Dermis lymphatic vessel endothelial cell (primary cell): ENCODE measurements around the gene CDSN. TPM values are rescaled to one million over a fixed set of nuclear protein-coding genes. Genes with fewer than 3 reads are reported as not detected.

ENCODE experiments used
- total RNA-seq: library from RNA; depleted of rRNA; stranded (reverse); fragments of >200 nt; gene quantifications from 2 replicates; pipeline ENCODE4 v1.2.1, GENCODE V29; 2014

The CDSN gene, protein sequence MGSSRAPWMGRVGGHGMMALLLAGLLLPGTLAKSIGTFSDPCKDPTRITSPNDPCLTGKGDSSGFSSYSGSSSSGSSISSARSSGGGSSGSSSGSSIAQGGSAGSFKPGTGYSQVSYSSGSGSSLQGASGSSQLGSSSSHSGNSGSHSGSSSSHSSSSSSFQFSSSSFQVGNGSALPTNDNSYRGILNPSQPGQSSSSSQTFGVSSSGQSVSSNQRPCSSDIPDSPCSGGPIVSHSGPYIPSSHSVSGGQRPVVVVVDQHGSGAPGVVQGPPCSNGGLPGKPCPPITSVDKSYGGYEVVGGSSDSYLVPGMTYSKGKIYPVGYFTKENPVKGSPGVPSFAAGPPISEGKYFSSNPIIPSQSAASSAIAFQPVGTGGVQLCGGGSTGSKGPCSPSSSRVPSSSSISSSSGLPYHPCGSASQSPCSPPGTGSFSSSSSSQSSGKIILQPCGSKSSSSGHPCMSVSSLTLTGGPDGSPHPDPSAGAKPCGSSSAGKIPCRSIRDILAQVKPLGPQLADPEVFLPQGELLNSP
- total RNA-seq: under 0.01 TPM in 1 of 2 replicates, not detected in the other

DNA sequence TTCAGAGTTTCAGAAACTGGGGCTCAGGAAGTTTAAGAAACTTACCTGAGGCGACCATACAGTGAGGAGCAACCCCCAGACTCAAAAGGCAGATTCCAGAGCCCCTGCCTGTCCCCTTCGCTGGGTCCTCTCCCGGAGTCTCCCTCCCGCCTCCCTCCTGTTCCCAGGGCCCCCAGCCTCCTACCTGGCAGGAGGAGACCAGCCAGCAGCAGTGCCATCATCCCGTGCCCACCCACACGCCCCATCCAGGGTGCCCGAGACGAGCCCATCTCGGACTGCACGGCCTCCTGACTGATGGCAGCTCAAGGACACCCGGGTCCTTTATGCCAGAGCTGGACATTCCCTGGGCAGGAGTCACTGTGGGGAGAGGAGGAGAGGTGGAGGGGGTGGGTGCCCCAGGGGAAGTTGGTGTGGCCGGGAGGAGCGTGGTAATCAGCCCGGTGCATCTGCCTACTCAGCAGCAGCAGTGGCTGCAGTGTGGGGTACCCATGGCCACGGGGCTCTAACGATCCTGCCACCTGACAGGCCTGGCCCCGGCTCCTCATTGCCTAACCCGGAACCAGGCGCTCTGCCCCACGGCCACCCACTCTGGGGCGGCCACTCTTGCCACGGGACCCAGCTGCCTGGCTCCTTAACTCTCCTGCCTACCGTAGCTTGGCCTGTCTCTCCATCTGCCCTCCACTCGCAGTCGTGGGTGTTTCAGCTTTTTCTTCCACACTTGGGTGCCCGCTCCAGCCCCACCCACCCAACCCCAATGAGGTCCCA, at the start of gene CDSN:
TSS of gene CDSN (minus strand) at position 296 of the 765 bp plus-strand sequence. CDS start at position 269, 27 bp downstream.

DNA sequence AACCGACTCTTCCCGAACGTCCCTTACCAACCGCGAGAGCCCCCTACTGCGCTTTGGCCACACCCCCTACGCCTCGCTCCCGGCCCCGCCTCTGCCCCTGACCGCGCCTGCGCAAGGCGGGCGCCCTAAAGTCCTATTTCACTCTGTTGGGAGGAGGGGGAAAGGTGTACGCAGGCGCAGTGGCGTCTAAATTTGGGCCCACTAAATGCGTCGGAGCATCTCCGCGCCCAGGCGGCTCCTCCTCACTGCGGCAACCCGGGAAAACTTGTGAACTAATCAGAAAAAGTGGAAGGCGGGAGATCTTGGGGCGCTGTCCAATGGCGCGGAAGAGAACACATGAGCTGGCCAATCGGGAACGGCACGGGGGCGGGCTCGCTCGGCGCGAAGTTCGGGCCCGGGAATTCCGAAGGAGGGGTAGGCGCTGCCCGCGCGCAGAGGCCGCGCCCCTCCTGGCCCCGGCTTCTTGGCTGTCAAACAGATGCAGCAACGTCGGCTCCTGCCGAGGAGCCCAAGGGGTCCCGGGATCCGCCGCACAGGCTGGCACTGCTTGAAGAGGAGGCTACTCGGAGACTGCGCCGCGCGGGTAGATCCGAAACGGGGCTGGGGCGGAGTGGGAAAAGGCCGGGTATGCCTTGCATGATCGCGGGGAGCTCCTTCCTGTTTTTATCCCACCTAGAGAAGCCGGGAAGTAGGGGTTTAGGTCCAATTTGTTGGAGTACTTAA, 38.1 kb upstream of the CDSN start, which contains the start of gene TCF19:
TSS of gene TCF19 (plus strand) at position 450 of the 723 bp plus-strand sequence. CDS start 881 bp downstream, outside the sequence.

DNA sequence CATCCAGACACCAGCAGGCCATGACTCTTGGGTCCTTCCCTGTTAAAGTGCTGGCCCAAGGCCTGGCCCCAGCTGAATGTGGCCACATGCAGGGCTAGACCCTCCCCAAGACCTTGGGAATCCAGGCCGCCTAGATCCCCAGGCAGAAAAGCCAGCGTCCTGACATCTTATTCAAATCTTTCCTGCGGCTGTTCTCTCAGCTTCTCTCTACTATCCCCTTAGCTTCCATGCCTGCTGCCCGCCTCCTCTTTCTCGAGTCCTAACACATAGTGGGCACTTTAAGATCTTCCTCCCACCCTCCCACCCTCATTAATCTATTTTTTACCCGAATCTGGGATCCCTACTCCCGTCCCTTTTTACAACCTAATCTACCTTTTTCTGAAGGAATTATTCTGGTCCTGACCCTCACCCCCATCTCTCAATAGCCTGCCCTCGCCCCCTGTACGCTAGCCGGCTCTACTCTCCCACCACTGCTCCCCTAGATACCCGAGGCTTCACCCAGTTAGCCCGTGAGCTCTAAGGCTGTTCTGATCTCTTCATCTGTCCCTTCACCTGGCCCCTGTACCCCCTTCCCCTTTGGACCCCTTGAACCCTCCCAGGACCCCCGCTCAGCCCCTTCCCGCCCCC, 37.4 kb upstream of the CDSN start, which contains the start of gene CCHCR1:
TSS of gene CCHCR1 (minus strand) at position 290 of the 627 bp plus-strand sequence. CDS start at position 88, 202 bp downstream.

DNA sequence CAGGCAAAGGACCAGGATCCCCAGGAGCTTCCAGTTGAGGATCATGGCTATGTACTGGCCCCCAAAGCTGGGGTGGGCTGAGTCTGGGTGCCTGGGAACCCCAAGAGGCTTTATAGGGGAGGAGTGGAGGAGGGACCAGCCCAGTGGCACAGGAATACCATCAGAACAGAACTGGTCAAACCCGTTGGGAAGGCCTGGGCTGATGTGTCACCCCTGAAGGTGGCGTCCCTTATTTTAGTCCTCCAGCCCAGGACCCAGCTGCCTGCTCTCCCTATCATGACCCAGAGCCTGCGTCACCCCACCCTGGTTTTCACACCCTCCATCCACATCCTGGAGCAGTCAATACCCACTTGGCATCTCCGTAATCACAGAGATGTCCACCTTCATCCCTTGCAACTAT, 18.7 kb upstream of the CDSN start, which contains the start of gene PSORS1C2:
TSS of gene PSORS1C2 (minus strand) at position 85 of the 400 bp plus-strand sequence. CDS start at position 45, 40 bp downstream.

DNA sequence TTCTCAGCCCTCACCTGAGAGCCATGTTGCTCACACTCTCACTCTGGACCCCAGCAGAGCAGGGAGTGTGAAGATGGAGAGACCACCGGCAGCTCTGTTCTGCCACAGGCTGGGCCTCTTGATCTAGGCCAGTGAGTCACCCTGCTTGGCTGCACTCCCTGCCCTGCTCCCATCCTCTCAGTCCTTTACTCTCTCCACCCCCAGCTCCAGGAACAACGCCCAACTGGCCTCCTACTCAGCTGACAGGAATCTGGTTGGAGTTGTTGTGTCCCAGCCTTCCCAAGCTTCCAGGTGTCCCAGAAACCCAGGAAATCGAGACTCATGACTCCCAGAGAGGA, 5.7 kb downstream of the CDSN start, which contains the start of gene PSORS1C1:
TSS of gene PSORS1C1 (plus strand) at position 260 of the 338 bp plus-strand sequence. CDS start 14,833 bp downstream, outside the sequence.

DNA sequence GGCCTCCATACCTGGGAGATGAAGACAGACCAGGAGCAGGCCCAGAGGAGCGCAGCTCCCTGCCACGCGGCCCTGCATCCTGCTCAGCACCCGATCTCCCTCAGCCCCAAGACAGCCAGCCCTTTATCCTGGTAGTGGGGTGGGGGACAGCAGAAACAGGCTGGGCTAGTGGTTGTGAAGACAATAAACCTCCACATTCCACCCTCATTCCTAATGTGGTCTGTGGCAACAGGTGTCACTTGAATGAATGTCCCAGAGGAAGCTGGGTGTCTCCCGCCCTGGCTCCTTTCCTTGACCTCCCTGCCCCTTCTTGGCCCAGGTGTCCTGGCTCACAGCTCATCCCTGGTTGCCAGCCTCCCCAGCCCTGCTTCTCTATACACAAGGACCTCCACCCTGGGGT, 7.8 kb downstream of the CDSN start, which contains the start of gene C6orf15:
TSS of gene C6orf15 (minus strand) at position 98 of the 400 bp plus-strand sequence. CDS start at position 78, 20 bp downstream.

Other genes starting within 250 kb of the CDSN start
- 4.8 and 5.7 TPM in 2 replicates for gene DDR1, start 235.9 kb downstream of the CDSN start, total RNA-seq
- 10.4 and 12.7 TPM in 2 replicates for gene GTF2H4, start 212.2 kb downstream of the CDSN start, total RNA-seq
- gene VARS2, start 206.2 kb downstream of the CDSN start, total RNA-seq: 9.6 and 11.0 TPM in 2 replicates
- not detected in 2 replicates for gene SFTA2, start 188.3 kb downstream of the CDSN start, total RNA-seq
- gene MUCL3, start 179.5 kb downstream of the CDSN start, total RNA-seq: not detected in 2 replicates
- not detected in 2 replicates for gene MUC21, start 136.7 kb downstream of the CDSN start, total RNA-seq
- not detected in 2 replicates for gene MUC22, start 110.0 kb downstream of the CDSN start, total RNA-seq
- gene C6orf15, start 7.9 kb downstream of the CDSN start, total RNA-seq: not detected in 2 replicates
- gene PSORS1C1, start 5.6 kb downstream of the CDSN start, total RNA-seq: 3.7 and 4.0 TPM in 2 replicates
- not detected in 2 replicates for gene PSORS1C2, start 18.6 kb upstream of the CDSN start, total RNA-seq
- gene CCHCR1, start 37.4 kb upstream of the CDSN start, total RNA-seq: 9.3 and 9.6 TPM in 2 replicates
- 4.4 and 8.8 TPM in 2 replicates for gene TCF19, start 38.1 kb upstream of the CDSN start, total RNA-seq
- not detected in 2 replicates for gene POU5F1, start 50.2 kb upstream of the CDSN start, total RNA-seq
- 288 and 354 TPM in 2 replicates for gene HLA-C, start 151.6 kb upstream of the CDSN start, total RNA-seq
- gene HLA-B, start 236.7 kb upstream of the CDSN start, total RNA-seq: 326 and 346 TPM in 2 replicates